Mucosa of rectum (tissue), 2 donors: Measurements from ENCODE around the gene MMP24OS.
A peak's percentile ranks its signal among the peaks of the same experiment; 100 is the strongest.

Source experiments
- H3K27ac ChIP-seq, 2 donors: one replicate each; pipeline ENCODE4 v1.7.0; 2013; ENCODE audit warnings: inconsistent platforms in 2 of 2, low read depth in 2 of 2, low read length in 2 of 2
- H3K27me3 ChIP-seq, 2 donors: one replicate each; pipeline ENCODE4 v1.7.0; 2013; ENCODE audit warnings: low read length in 2 of 2; ENCODE audit not compliant: control insufficient read depth in 2 of 2, insufficient read depth in 2 of 2
- H3K36me3 ChIP-seq, 2 donors: one replicate each; pipeline ENCODE4 v1.7.0; 2013; ENCODE audit warnings: low read length in 2 of 2; ENCODE audit not compliant: control insufficient read depth in 2 of 2, insufficient read depth in 2 of 2
- H3K4me1 ChIP-seq, 2 donors: one replicate each; pipeline ENCODE4 v1.7.0; 2013; ENCODE audit warnings: low read length in 2 of 2, mild to moderate bottlenecking in 1 of 2; ENCODE audit not compliant: control insufficient read depth in 2 of 2, insufficient read depth in 2 of 2
- H3K4me3 ChIP-seq, 2 donors: one replicate each; pipeline ENCODE4 v1.7.0; 2013; ENCODE audit warnings: low read length in 2 of 2
- H3K9ac ChIP-seq, 2 donors: one replicate each; pipeline ENCODE4 v1.7.0; 2013; ENCODE audit warnings: low read length in 2 of 2, low read depth in 1 of 2, mild to moderate bottlenecking in 1 of 2
- H3K9me3 ChIP-seq, 2 donors: one replicate each; pipeline ENCODE4 v1.7.0; 2013; ENCODE audit warnings: low read length in 2 of 2; ENCODE audit not compliant: control insufficient read depth in 2 of 2
- donor health status: healthy.
- donor health status: Normal muscosa, but diverticular disease.

Gene MMP24OS

GRCh38 chr20:35277531-35278395 lies at the start of gene MMP24OS:
Gene MMP24OS (minus strand): TSS chr20:35278122. CDS start chr20:35277929, 193 bp downstream.
- peak within 1 kb of the TSS; percentile 95 to 97 for H3K27ac ChIP-seq
- no peaks in the 10 kb centered on the region for H3K9me3 ChIP-seq
- no peaks in the 10 kb centered on the region for H3K27me3 ChIP-seq
- H3K4me3 ChIP-seq = peak within 1 kb of the TSS; percentile 72 to 87
- peaks cover 43 to 47% of the 10 kb centered on the region in 2 donors for H3K36me3 ChIP-seq
- peaks cover 11 to 15% of the 10 kb centered on the region in 2 donors for H3K4me1 ChIP-seq
- H3K9ac ChIP-seq = peak within 1 kb of the TSS; percentile 88 to 95

GRCh38 chr20:35327074-35327976 lies 49.4 kb upstream of the MMP24OS start:
- Histone ChIP-seq H3K4me3 (no peak overlapping the region), H3K36me3 (no peaks in the 10 kb centered on the region), H3K9me3 (no peaks in the 10 kb centered on the region), H3K4me1 (peaks cover 25 to 29% of the 10 kb centered on the region in 2 donors), H3K27ac (peak overlapping the region; percentile 73 to 80), H3K9ac (no peak overlapping the region), H3K27me3 (no peaks in the 10 kb centered on the region)

GRCh38 chr20:35326740-35327073 lies 48.8 kb upstream of the MMP24OS start:
- no peak overlapping the region for H3K4me3 ChIP-seq
- H3K36me3 ChIP-seq = no peaks in the 10 kb centered on the region
- peaks cover 25 to 29% of the 10 kb centered on the region in 2 donors for H3K4me1 ChIP-seq
- H3K9ac ChIP-seq = no peak overlapping the region
- H3K27ac ChIP-seq = peak overlapping the region; percentile 49 to 73
- no peaks in the 10 kb centered on the region for H3K9me3 ChIP-seq
- no peaks in the 10 kb centered on the region for H3K27me3 ChIP-seq

DNA sequence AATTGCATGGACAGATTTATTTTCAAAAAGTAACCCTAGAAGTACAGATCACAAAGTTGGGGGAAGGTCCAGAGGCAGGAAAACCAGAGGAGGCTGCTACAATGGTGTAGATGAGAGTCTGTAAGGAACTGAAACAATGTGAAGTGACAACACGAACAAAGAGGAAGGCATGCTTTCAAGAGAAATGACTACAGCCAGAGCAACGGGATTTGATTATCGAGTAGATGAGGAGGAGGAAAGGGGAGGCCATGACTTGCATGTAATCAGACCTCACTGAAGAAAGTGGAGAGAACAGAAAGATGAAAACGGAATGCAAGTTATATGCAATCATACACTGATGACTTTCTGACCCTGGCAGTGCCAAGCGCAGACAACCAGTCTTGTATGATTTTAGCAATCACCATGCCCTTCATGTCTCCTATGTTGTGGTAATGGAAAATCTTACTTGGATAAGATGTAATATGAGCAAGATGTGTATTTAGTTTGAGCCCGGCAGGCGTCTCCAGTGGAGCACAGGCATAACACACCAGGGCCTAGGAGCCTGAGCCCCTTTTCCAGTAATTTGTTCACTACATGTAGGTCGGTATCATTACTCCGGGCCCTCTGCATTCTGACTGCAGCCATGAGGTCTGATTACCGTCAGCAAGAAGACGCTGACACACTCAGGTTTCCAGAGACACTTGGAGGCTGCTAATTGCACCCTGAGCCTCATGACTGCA lies 48.3 kb upstream of the MMP24OS start:
- no peaks in the 10 kb centered on the region for H3K9me3 ChIP-seq
- peaks cover 25 to 29% of the 10 kb centered on the region in 2 donors for H3K4me1 ChIP-seq
- H3K36me3 ChIP-seq = no peaks in the 10 kb centered on the region
- peak overlapping the region; percentile 49 to 73 for H3K27ac ChIP-seq
- no peaks in the 10 kb centered on the region for H3K27me3 ChIP-seq
- no peak overlapping the region for H3K9ac ChIP-seq
- H3K4me3 ChIP-seq = no peak overlapping the region

GRCh38 chr20:35325401-35325800 lies 47.5 kb upstream of the MMP24OS start:
- Histone ChIP-seq H3K36me3 (no peaks in the 10 kb centered on the region), H3K4me1 (peaks cover 25 to 29% of the 10 kb centered on the region in 2 donors), H3K4me3 (no peak overlapping the region), H3K9ac (no peak overlapping the region), H3K27ac (peak overlapping the region; percentile 49 to 73), H3K27me3 (no peaks in the 10 kb centered on the region), H3K9me3 (no peaks in the 10 kb centered on the region)

GRCh38 chr20:35320396-35321126 lies 42.6 kb upstream of the MMP24OS start:
- H3K4me3 ChIP-seq = no peak overlapping the region
- H3K9me3 ChIP-seq = no peaks in the 10 kb centered on the region
- peaks cover 7 to 28% of the 10 kb centered on the region in 2 donors for H3K4me1 ChIP-seq
- no peak overlapping the region for H3K9ac ChIP-seq
- peaks cover 0 to 5% of the 10 kb centered on the region in 2 donors for H3K36me3 ChIP-seq
- no peak overlapping the region for H3K27ac ChIP-seq
- H3K27me3 ChIP-seq = no peaks in the 10 kb centered on the region

DNA sequence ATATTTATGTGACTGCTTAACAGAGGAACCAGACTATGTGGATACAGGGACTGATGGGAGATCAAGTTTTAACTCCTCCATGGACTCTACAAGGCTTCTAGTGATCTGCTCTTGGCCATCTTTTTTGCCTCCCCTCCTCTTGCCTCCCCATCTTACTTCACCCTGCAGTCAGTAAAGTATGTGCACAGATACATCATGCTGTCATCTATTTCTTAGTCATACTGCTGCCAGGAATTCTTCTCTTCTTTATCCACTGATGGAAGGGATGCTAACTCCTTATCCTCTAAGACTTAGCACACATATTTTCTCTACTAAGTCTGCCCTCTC lies 41.9 kb upstream of the MMP24OS start:
- no peak overlapping the region for H3K4me3 ChIP-seq
- H3K27me3 ChIP-seq = no peaks in the 10 kb centered on the region
- H3K9ac ChIP-seq = no peak overlapping the region
- peaks cover 0 to 5% of the 10 kb centered on the region in 2 donors for H3K36me3 ChIP-seq
- peaks cover 7 to 26% of the 10 kb centered on the region in 2 donors for H3K4me1 ChIP-seq
- H3K27ac ChIP-seq = peak overlapping the region in 1 of 2 donors; percentile 88
- H3K9me3 ChIP-seq = no peaks in the 10 kb centered on the region

DNA sequence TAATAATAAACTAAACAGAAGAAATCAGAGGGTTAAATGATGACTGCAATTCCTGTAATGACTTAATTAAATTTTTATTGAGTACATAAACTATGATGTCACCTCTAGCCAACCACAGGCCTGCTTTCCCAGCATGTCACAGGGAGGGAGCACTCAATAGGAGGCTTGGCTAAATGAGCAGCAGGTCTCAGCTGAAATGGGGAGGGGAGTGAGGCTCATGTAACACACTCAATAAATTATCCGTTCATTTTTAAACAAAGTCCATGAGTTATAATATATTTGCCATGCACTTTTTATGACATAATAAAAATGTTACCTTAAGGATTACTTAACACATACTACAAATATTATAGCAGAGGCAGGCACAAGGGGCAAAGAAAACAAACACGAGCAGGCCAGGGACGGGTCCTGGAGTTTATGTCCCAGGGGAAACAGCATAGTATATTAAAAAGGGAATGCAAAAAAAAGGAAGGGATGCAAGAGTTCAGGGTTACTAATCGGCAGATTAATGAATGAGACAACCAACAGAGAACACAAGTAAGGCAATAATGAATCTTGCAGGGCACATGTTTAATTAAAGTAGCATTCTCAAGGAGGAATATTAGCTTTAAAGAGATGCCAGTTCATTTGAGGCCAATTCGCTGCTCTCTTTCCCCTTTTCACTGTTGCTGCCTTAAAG lies 41.4 kb upstream of the MMP24OS start:
- Histone ChIP-seq H3K4me3 (no peak overlapping the region), H3K9ac (peak overlapping the region in 1 of 2 donors; percentile 56), H3K4me1 (peaks cover 7 to 26% of the 10 kb centered on the region in 2 donors), H3K27ac (peak overlapping the region; percentile 80 to 88), H3K36me3 (peaks cover 0 to 5% of the 10 kb centered on the region in 2 donors), H3K9me3 (no peaks in the 10 kb centered on the region), H3K27me3 (no peaks in the 10 kb centered on the region)
